ENCODE results near the gene ATG2A.
A peak's percentile ranks its signal among the peaks of the same experiment; 100 is the strongest.

Gene ATG2A

DNA sequence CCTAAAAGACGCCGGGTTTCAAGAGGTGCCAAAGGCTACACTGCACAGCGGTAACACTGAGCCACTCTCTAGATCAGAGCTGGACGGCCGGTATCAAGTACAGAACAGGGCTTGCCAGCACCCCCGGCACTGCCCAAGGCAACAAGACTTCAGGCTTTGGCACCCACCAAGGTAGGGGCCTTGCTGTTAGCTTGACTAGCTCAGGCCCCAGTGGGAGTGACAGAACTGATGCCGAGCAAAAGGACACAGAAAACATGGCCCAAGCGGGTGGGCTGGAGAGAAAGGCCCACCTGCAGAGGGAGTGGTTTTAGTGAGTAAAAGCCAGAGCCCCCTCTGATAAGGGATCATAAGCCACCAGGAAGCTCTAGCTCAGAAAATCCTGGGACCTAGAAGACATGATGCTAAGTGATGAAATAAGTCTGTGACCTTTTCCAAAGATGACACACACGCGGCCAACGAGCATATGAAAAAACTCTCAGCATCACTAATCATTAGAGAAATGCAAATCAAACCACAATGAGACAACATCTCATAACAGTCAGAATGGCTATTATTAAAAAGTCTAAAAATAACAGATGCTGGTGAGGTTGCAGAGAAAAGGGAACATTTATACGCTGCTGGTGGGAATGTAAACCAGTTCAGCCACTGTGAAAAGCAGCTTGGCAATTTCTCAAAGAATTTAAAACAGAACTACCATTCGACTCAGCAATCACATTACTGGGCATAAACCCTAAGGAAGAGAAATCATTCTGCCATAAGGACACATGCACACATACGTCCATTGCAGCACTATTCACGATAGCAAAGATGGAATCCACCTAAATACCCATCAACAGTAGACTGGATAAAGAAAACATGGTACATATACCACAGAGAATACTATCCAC is 51.5 kb downstream of the ATG2A start:
- Histone ChIP-seq H3K4me2 (ENCODE audit: low read depth, low read length) (peak overlapping the region; percentile 57), H3K4me1 (ENCODE audit: low read length) (peaks cover 35% of the 10 kb centered on the region), H3K36me3 (replicated peaks; ENCODE audit: insufficient read depth, low read length) (no peaks in the 10 kb centered on the region), H3K79me2 (ENCODE audit: low read length) (peaks cover 81% of the 10 kb centered on the region), H2AFZ (ENCODE audit: low read length) (no peak overlapping the region), H3F3A (ENCODE audit: insufficient read depth, low read length) (peaks cover 16% of the 10 kb centered on the region), H3K9me2 (replicated peaks; ENCODE audit: insufficient read depth, low read length) (no peaks in the 10 kb centered on the region), H3K9me3 (replicated peaks; ENCODE audit: insufficient read depth, low read length) (no peaks in the 10 kb centered on the region), H4K20me1 (ENCODE audit: insufficient read depth, low read length) (no peaks in the 10 kb centered on the region), H3K9ac (ENCODE audit: low read length) (peak overlapping the region; percentile 37), H3K4me3 (ENCODE audit: low read length) (0 out of 2 replicates have a peak overlapping the region, but pooled peaks have one; percentile 3), H3K27me3 (replicated peaks; ENCODE audit: insufficient read depth, low read length) (no peaks in the 10 kb centered on the region), H3K27ac (ENCODE audit: low read length) (peak overlapping the region; percentile 80)
- TF ChIP-seq EZH2phosphoT487 (IDR thresholded peaks at IDR 0.05; ENCODE audit: low read length) (no peak), EZH2 (optimal IDR thresholded peaks at IDR 0.05; ENCODE audit: low read depth, low read length) (no peak), CTCF (IDR thresholded peaks at IDR 0.05; ENCODE audit: low read length) (no peak)
- peak; percentile 80 for DNase-seq

DNA sequence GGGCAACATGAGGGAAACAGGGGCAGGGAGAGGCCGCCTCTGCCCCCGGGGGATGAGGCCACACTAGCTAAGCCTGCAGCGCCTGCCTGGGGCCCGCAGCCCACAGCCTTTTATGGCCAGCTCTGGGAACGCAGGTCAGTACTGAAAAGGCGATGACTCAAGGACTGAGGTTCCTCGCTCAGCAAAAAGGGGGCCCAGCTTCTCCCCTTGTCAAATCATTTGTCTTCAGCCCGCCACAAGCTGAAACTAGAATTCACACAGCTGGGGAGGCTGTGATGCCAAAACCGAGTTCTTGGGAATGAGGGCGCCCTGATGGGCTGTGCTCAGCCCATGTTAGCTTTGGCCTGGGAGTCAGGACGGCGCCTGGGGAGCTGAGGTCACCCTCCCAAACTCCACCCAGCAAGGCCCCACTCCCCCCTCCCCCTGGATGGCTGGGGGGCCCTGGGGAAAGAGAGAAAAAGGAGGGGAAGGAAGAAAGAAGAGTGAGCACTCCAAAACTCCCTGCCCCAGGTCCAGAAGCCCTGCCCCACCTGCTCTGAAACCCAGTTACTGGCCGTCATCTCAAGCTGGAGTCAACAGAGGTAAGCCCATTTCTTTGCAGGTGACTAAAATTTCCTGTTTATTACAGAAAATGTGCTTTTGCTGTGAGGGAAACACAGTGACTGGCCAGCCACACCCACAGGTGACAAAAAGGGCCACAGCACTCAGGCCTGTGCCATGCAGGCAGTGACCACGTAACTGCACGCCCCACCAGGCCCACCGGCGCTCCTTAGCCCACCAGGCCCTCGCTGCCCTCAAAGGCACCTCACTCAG is 52.3 kb downstream of the ATG2A start:
- no peak overlapping the region for H3K4me3 ChIP-seq (ENCODE audit: low read length)
- DNase-seq: no peak
- H3K27me3 ChIP-seq (replicated peaks; ENCODE audit: insufficient read depth, low read length): no peaks in the 10 kb centered on the region
- H3F3A ChIP-seq (ENCODE audit: insufficient read depth, low read length): peaks cover 23% of the 10 kb centered on the region
- H3K79me2 ChIP-seq (ENCODE audit: low read length): peaks cover 72% of the 10 kb centered on the region
- TF ChIP-seq EZH2 (optimal IDR thresholded peaks at IDR 0.05; ENCODE audit: low read depth, low read length): no peak
- no peak for TF ChIP-seq EZH2phosphoT487 (IDR thresholded peaks at IDR 0.05; ENCODE audit: low read length)
- no peak for TF ChIP-seq CTCF (IDR thresholded peaks at IDR 0.05; ENCODE audit: low read length)
- H3K9ac ChIP-seq (ENCODE audit: low read length): peak overlapping the region; percentile 37; the same call in 1 of the 2 replicates
- peaks cover 42% of the 10 kb centered on the region for H3K4me1 ChIP-seq (ENCODE audit: low read length)
- peak overlapping the region; percentile 80 for H3K27ac ChIP-seq (ENCODE audit: low read length)
- peak overlapping the region; percentile 57; the same call in 1 of the 2 replicates for H3K4me2 ChIP-seq (ENCODE audit: low read depth, low read length)
- no peaks in the 10 kb centered on the region for H3K9me2 ChIP-seq (replicated peaks; ENCODE audit: insufficient read depth, low read length)
- no peaks in the 10 kb centered on the region for H4K20me1 ChIP-seq (ENCODE audit: insufficient read depth, low read length)
- no peaks in the 10 kb centered on the region for H3K36me3 ChIP-seq (replicated peaks; ENCODE audit: insufficient read depth, low read length)
- no peak overlapping the region for H2AFZ ChIP-seq (ENCODE audit: low read length)
- no peaks in the 10 kb centered on the region for H3K9me3 ChIP-seq (replicated peaks; ENCODE audit: insufficient read depth, low read length)

- Histone ChIP-seq H4K20me1 (ENCODE audit: insufficient read depth, low read length) (no peaks in the 10 kb centered on the region), H3K27me3 (replicated peaks; ENCODE audit: insufficient read depth, low read length) (no peaks in the 10 kb centered on the region), H3K9me2 (replicated peaks; ENCODE audit: insufficient read depth, low read length) (no peaks in the 10 kb centered on the region), H3K4me3 (ENCODE audit: low read length) (no peak overlapping the region), H3K9me3 (replicated peaks; ENCODE audit: insufficient read depth, low read length) (no peaks in the 10 kb centered on the region), H3K9ac (ENCODE audit: low read length) (no peak overlapping the region), H3K4me1 (ENCODE audit: low read length) (peaks cover 45% of the 10 kb centered on the region), H3K79me2 (ENCODE audit: low read length) (peaks cover 67% of the 10 kb centered on the region), H3K36me3 (replicated peaks; ENCODE audit: insufficient read depth, low read length) (no peaks in the 10 kb centered on the region), H2AFZ (ENCODE audit: low read length) (no peak overlapping the region), H3K4me2 (ENCODE audit: low read depth, low read length) (no peak overlapping the region), H3F3A (ENCODE audit: insufficient read depth, low read length) (peaks cover 28% of the 10 kb centered on the region), H3K27ac (ENCODE audit: low read length) (no peak overlapping the region)
- no peak for TF ChIP-seq EZH2 (optimal IDR thresholded peaks at IDR 0.05; ENCODE audit: low read depth, low read length)
- no peak for TF ChIP-seq EZH2phosphoT487 (IDR thresholded peaks at IDR 0.05; ENCODE audit: low read length)
- no peak for TF ChIP-seq CTCF (IDR thresholded peaks at IDR 0.05; ENCODE audit: low read length)
- DNase-seq: no peak
Measured at GRCh38 chr11:64864135-64864472, 52.9 kb downstream of the ATG2A start.

Measured in MM.1S (cell line).